Caco-2 (cell line): Measurements from ENCODE around the gene SCN2B. TPM values are rescaled to one million over a fixed set of nuclear protein-coding genes. Genes with fewer than 3 reads are reported as not detected.

ENCODE experiments used
- Bru-seq: library from RNA; stranded (reverse); fragments of 400-500 nt; gene quantifications from one replicate; lab custom pipeline; 2021; lab: Mats Ljungman, UMichigan
- BruChase-seq, 2 experiments: library from RNA; stranded (reverse); fragments of 400-500 nt; gene quantifications; one replicate each; lab custom pipeline; 2021; lab: Mats Ljungman, UMichigan
- BruUV-seq: library from RNA; stranded (reverse); fragments of 400-500 nt; replicated peaks from 2 replicates; lab custom pipeline; 2021; lab: Mats Ljungman, UMichigan
- CTCF ChIA-PET: fragments of 300-600 bp; sonication (Branson Sonifier 250); formaldehyde crosslinking; loops from one replicate; lab custom pipeline; 2022; ENCODE audit warnings: antibody characterized with exemption; lab: Charles Lee
- POLR2A ChIA-PET: fragments of 300-600 bp; sonication (Branson Sonifier 250); formaldehyde crosslinking; loops from one replicate; lab custom pipeline; 2022; ENCODE audit warnings: antibody characterized with exemption; lab: Charles Lee
- DNase-seq, 2 experiments: peaks; one replicate each; pipeline versions ENCODE4 v3.0.0 to v3.0.0-alpha.2; 2020 to 2022
- H3K27me3 ChIP-seq: replicated peaks from 2 replicates; pipeline ENCODE4 v1.6.0; 2011; ENCODE audit warnings: low read length; ENCODE audit not compliant: control insufficient read depth, insufficient read depth
- H3K36me3 ChIP-seq: 2 replicates; pipeline ENCODE4 v1.5.1; 2011; ENCODE audit warnings: low read length; ENCODE audit not compliant: control insufficient read depth, insufficient read depth
- H3K4me1 ChIP-seq: fragments of 250-450 bp; sonication (Bioruptor Pico); 2 replicates; pipeline ENCODE4 v1.5.1; 2020; ENCODE audit warnings: mild to moderate bottlenecking
- H3K4me3 ChIP-seq: 2 replicates; pipeline ENCODE4 v1.5.1; 2011; ENCODE audit warnings: low read depth, mild to moderate bottlenecking, control low read depth, low read length
- H3K9me3 ChIP-seq: fragments of 250-450 bp; sonication (Bioruptor Pico); 2 replicates; pipeline ENCODE4 v1.5.1; 2020; ENCODE audit warnings: mild to moderate bottlenecking, moderate library complexity
- H3K27ac Mint-ChIP-seq: one replicate; pipeline ENCODE4 v1.8.0; 2022; ENCODE audit warnings: mixed read lengths; ENCODE audit not compliant: unreplicated experiment
- H3K27me3 Mint-ChIP-seq: one replicate; pipeline ENCODE4 v1.8.0; 2022; ENCODE audit warnings: mixed read lengths; ENCODE audit not compliant: insufficient read depth, unreplicated experiment
- H3K36me3 Mint-ChIP-seq: one replicate; pipeline ENCODE4 v1.8.0; 2022; ENCODE audit warnings: mild to moderate bottlenecking, mixed read lengths; ENCODE audit not compliant: insufficient read depth, unreplicated experiment
- H3K4me1 Mint-ChIP-seq: one replicate; pipeline ENCODE4 v1.8.0; 2022; ENCODE audit warnings: low read depth, mixed read lengths; ENCODE audit not compliant: unreplicated experiment
- H3K4me3 Mint-ChIP-seq: one replicate; pipeline ENCODE4 v1.8.0; 2022; ENCODE audit warnings: mild to moderate bottlenecking, moderate library complexity, mixed read lengths; ENCODE audit not compliant: unreplicated experiment
- H3K9me3 Mint-ChIP-seq: one replicate; pipeline ENCODE4 v1.8.0; 2022; ENCODE audit warnings: mixed read lengths; ENCODE audit not compliant: unreplicated experiment
- CTCF ChIP-seq, 2 experiments: fragments of 200-600 bp in 1 of 2; IDR thresholded peaks; 1 replicate in 1 of 2; 2 replicates in 1 of 2; pipeline versions ENCODE4 v1.5.1 to v1.8.0; 2011 to 2022; ENCODE audit warnings: antibody characterized with exemption in 1 of 2, control low read depth in 1 of 2, inconsistent platforms in 1 of 2, low read depth in 1 of 2, low read length in 1 of 2, mild to moderate bottlenecking in 1 of 2, moderate library complexity in 1 of 2; ENCODE audit not compliant: insufficient read depth in 1 of 2, severe bottlenecking in 1 of 2, unreplicated experiment in 1 of 2
- intact Hi-C: fragments of 100-400 bp; cut with micrococcal nuclease; formaldehyde crosslinking; loops from one replicate; pipeline ENCODE4 v1.10.0; 2022; ENCODE audit not compliant: unreplicated experiment
- long read RNA-seq: library from polyadenylated mRNA; stranded (forward); transcript quantifications from one replicate; pipeline ENCODE4 v2.0.0, GENCODE V29; 2022
- total RNA-seq: library from RNA; stranded (reverse); gene quantifications from 2 replicates; pipeline ENCODE4 v1.2.3, GENCODE V29; 2022

SCN2B gene
- 0.09 TPM in 1 of 2 replicates, not detected in the other for total RNA-seq
- Bru-seq, nascent RNA: percentile 5 among the genes with signal in this experiment
- BruChase-seq, experiment 1, labeled RNA remaining after a 2-hour chase: percentile 14 among the genes with signal in this experiment
- percentile 19 among the genes with signal in this experiment for BruChase-seq, experiment 2, labeled RNA remaining after a 6-hour chase
- long read RNA-seq: 0 reads

GRCh38 chr11:118175993-118176777 is at the start of gene SCN2B:
TSS of gene SCN2B (minus strand) at chr11:118176639. CDS start at chr11:118176431, 208 bp downstream.
- Mint-ChIP-seq H3K27me3 (no peaks in the 10 kb centered on the region), H3K4me3 (no peak within 1 kb of the TSS), H3K4me1 (peaks cover 16% of the 10 kb centered on the region), H3K27ac (no peak within 1 kb of the TSS), H3K36me3 (peaks cover 6% of the 10 kb centered on the region), H3K9me3 (no peaks in the 10 kb centered on the region)
- Histone ChIP-seq H3K9me3 (no peaks in the 10 kb centered on the region), H3K36me3 (no peaks in the 10 kb centered on the region), H3K4me1 (peaks cover 7% of the 10 kb centered on the region; the same call in 1 of the 2 replicates), H3K4me3 (no peak within 1 kb of the TSS), H3K27me3 (no peaks in the 10 kb centered on the region)
- no TSS peak for BruUV-seq
- no peak for TF ChIP-seq CTCF (IDR thresholded peaks at IDR 0.05; ENCODE audit: insufficient read depth in 1 of 2, low read depth in 1 of 2, low read length in 1 of 2, severe bottlenecking in 1 of 2, unreplicated experiment in 1 of 2)
- ChIA-PET CTCF (interaction anchor here (0.6 to 0.9 kb wide), 2 partner anchors 50 to 187 kb away, joined by 3 read pairs; no protein-coding TSS in a partner anchor), POLR2A (no interaction called here)
- DNase-seq: no peak
- intact Hi-C loops: loop anchor here (1.0 kb wide), 2 partner anchors 19 to 31 kb away; no protein-coding TSS in a partner anchor

GRCh38 chr11:118224511-118225188 is 48.2 kb upstream of the SCN2B start, which contains the start of gene JAML:
TSS of gene JAML (minus strand) at chr11:118225011. CDS start at chr11:118214866, 10,145 bp downstream.
- POLR2A ChIA-PET: no interaction called here
- CTCF ChIA-PET: no interaction called here
- Histone ChIP-seq H3K4me1 (no peaks in the 10 kb centered on the region), H3K9me3 (no peaks in the 10 kb centered on the region), H3K4me3 (no peak within 1 kb of the TSS), H3K36me3 (no peaks in the 10 kb centered on the region; the same call in 1 of the 2 replicates), H3K27me3 (no peaks in the 10 kb centered on the region)
- no TSS peak for BruUV-seq
- no peak for DNase-seq
- H3K36me3 Mint-ChIP-seq: peaks cover 5% of the 10 kb centered on the region
- no peak for TF ChIP-seq CTCF (IDR thresholded peaks at IDR 0.05; ENCODE audit: insufficient read depth in 1 of 2, low read depth in 1 of 2, low read length in 1 of 2, severe bottlenecking in 1 of 2, unreplicated experiment in 1 of 2)
- H3K9me3 Mint-ChIP-seq: no peaks in the 10 kb centered on the region
- no peaks in the 10 kb centered on the region for H3K27me3 Mint-ChIP-seq
- peaks cover 8% of the 10 kb centered on the region for H3K4me1 Mint-ChIP-seq
- intact Hi-C loops: no loop called here
- H3K27ac Mint-ChIP-seq: no peak within 1 kb of the TSS
- H3K4me3 Mint-ChIP-seq: no peak within 1 kb of the TSS

GRCh38 chr11:118223992-118224391 is 47.6 kb upstream of the SCN2B start:
- intact Hi-C loops: no loop called here
- Mint-ChIP-seq H3K4me3 (no peak overlapping the region), H3K9me3 (no peaks in the 10 kb centered on the region), H3K4me1 (peaks cover 8% of the 10 kb centered on the region), H3K27me3 (no peaks in the 10 kb centered on the region), H3K27ac (no peak overlapping the region), H3K36me3 (peaks cover under 1% of the 10 kb centered on the region)
- DNase-seq: no peak
- no peak for TF ChIP-seq CTCF (IDR thresholded peaks at IDR 0.05; ENCODE audit: insufficient read depth in 1 of 2, low read depth in 1 of 2, low read length in 1 of 2, severe bottlenecking in 1 of 2, unreplicated experiment in 1 of 2)
- ChIA-PET POLR2A (interaction anchor here (0.5 kb wide), 1 partner anchor 240 kb away, joined by 5 read pairs; no protein-coding TSS in a partner anchor), CTCF (no interaction called here)
- H3K36me3 ChIP-seq: no peaks in the 10 kb centered on the region; the same call in 1 of the 2 replicates
- no peaks in the 10 kb centered on the region for H3K4me1 ChIP-seq
- BruUV-seq: no TSS peak
- no peaks in the 10 kb centered on the region for H3K27me3 ChIP-seq
- H3K4me3 ChIP-seq: no peak overlapping the region
- H3K9me3 ChIP-seq: no peaks in the 10 kb centered on the region
